ENCODE data around the gene KLC3. TPM values are rescaled to one million over a fixed set of nuclear protein-coding genes. Genes with fewer than 3 reads are reported as not detected.

KLC3 gene
- total and polyA plus RNA-seq, 2 experiments from 2014 or later, result 1.8 to 4.0 TPM

- no peak for TF ChIP-seq CTCF (IDR thresholded peaks at IDR 0.05; ENCODE audit: low read depth, low read length)
- Histone ChIP-seq H3K4me1 (ENCODE audit: low read depth) (no peaks in the 10 kb centered on the region), H3K9me3 (ENCODE audit: low read depth) (no peaks in the 10 kb centered on the region), H3K4me3 (no peak overlapping the region), H3K36me3 (no peaks in the 10 kb centered on the region), H3K27ac (no peak overlapping the region), H3K27me3 (peaks cover 31% of the 10 kb centered on the region)
- DNase-seq (ENCODE audit: low read depth in 1 of 2, low spot score in 1 of 2), result no peak
These were observed 921 bp upstream of the KLC3 start for GRCh38 chr19:45339629-45340028.

GRCh38 chr19:45340899-45341453 is 426 bp downstream of the KLC3 start:
- no peak for DNase-seq (ENCODE audit: low read depth in 1 of 2, low spot score in 1 of 2)
- Histone ChIP-seq H3K27ac (no peak overlapping the region), H3K4me3 (peak overlapping the region; percentile 44), H3K36me3 (no peaks in the 10 kb centered on the region), H3K9me3 (ENCODE audit: low read depth) (no peaks in the 10 kb centered on the region), H3K27me3 (peaks cover 31% of the 10 kb centered on the region), H3K4me1 (ENCODE audit: low read depth) (no peaks in the 10 kb centered on the region)
- TF ChIP-seq CTCF (IDR thresholded peaks at IDR 0.05; ENCODE audit: low read depth, low read length), result no peak

GRCh38 chr19:45342911-45343310 is 2.4 kb downstream of the KLC3 start:
- no peak overlapping the region for H3K4me3 ChIP-seq
- no peaks in the 10 kb centered on the region for H3K9me3 ChIP-seq (ENCODE audit: low read depth)
- TF ChIP-seq CTCF (IDR thresholded peaks at IDR 0.05; ENCODE audit: low read depth, low read length), result no peak
- no peak for DNase-seq (ENCODE audit: low read depth in 1 of 2, low spot score in 1 of 2)
- no peak overlapping the region for H3K27ac ChIP-seq
- no peaks in the 10 kb centered on the region for H3K36me3 ChIP-seq
- H3K4me1 ChIP-seq (ENCODE audit: low read depth), result no peaks in the 10 kb centered on the region
- H3K27me3 ChIP-seq, result peaks cover 31% of the 10 kb centered on the region

- Histone ChIP-seq H3K27me3 (peaks cover 23% of the 10 kb centered on the region), H3K27ac (no peak overlapping the region), H3K4me1 (ENCODE audit: low read depth) (no peaks in the 10 kb centered on the region), H3K4me3 (no peak overlapping the region), H3K9me3 (ENCODE audit: low read depth) (no peaks in the 10 kb centered on the region), H3K36me3 (no peaks in the 10 kb centered on the region)
- no peak for DNase-seq (ENCODE audit: low read depth in 1 of 2, low spot score in 1 of 2)
- TF ChIP-seq CTCF (IDR thresholded peaks at IDR 0.05; ENCODE audit: low read depth, low read length), result no peak
These were observed 4.3 kb downstream of the KLC3 start for GRCh38 chr19:45344621-45345505.

- Histone ChIP-seq H3K9me3 (ENCODE audit: low read depth) (no peaks in the 10 kb centered on the region), H3K4me1 (ENCODE audit: low read depth) (no peaks in the 10 kb centered on the region), H3K4me3 (no peak overlapping the region), H3K27me3 (peaks cover 17% of the 10 kb centered on the region), H3K36me3 (no peaks in the 10 kb centered on the region), H3K27ac (no peak overlapping the region)
- no peak for TF ChIP-seq CTCF (IDR thresholded peaks at IDR 0.05; ENCODE audit: low read depth, low read length)
- no peak for DNase-seq (ENCODE audit: low read depth in 1 of 2, low spot score in 1 of 2)
These were observed 4.9 kb downstream of the KLC3 start for GRCh38 chr19:45345506-45345860.

Data from cardiac muscle cell (in vitro differentiated cells and primary cell).